HepG2 (cell line): ENCODE data around the gene SOX5.

Source experiments
- GABPB1 ChIP-seq: IDR thresholded peaks from 2 replicates; pipeline ENCODE4 v1.6.1; 2016; ENCODE audit warnings: mild to moderate bottlenecking, missing genetic modification reagents, moderate library complexity, missing compliant biosample characterization
- HDAC1 ChIP-seq: sonication (generic); formaldehyde crosslinking; IDR thresholded peaks from 2 replicates; pipeline ENCODE4 v1.5.1; 2020; ENCODE audit warnings: mild to moderate bottlenecking, missing genetic modification reagents
- HNRNPK ChIP-seq: fragments of 200-400 bp; formaldehyde crosslinking; IDR thresholded peaks from 2 replicates; pipeline ENCODE4 v1.6.1; 2018; ENCODE audit warnings: low read length, low read depth, moderate library complexity, mild to moderate bottlenecking; ENCODE audit not compliant: poor library complexity, severe bottlenecking
- KAT2B ChIP-seq: fragments of 150-350 bp; IDR thresholded peaks from 2 replicates; pipeline ENCODE4 v1.6.1; 2014; ENCODE audit warnings: low read depth, low read length, borderline replicate concordance
- PCBP1 ChIP-seq: fragments of 200-400 bp; formaldehyde crosslinking; IDR thresholded peaks from 2 replicates; pipeline ENCODE4 v1.6.1; 2017; ENCODE audit warnings: mild to moderate bottlenecking, low read depth, low read length, borderline replicate concordance
- RFX5 ChIP-seq: IDR thresholded peaks from 2 replicates; pipeline ENCODE4 v1.6.1; 2011; ENCODE audit warnings: low read depth, low read length, improper control_type of control experiment
- TCF7L2 ChIP-seq: IDR thresholded peaks from 2 replicates; pipeline ENCODE4 v1.6.1; 2011; ENCODE audit warnings: mild to moderate bottlenecking, low read depth, low read length, moderate library complexity
- TOPORS ChIP-seq: sonication (generic); formaldehyde crosslinking; IDR thresholded peaks from 2 replicates; pipeline ENCODE4 v1.8.0; 2023; ENCODE audit warnings: mild to moderate bottlenecking, missing genetic modification reagents
- ZNF530 ChIP-seq: sonication (generic); formaldehyde crosslinking; IDR thresholded peaks from 2 replicates; pipeline ENCODE4 v1.5.0; 2020; ENCODE audit warnings: low read depth, mild to moderate bottlenecking, missing genetic modification reagents
- ZZZ3 ChIP-seq: sonication (generic); formaldehyde crosslinking; IDR thresholded peaks from 2 replicates; pipeline ENCODE4 v1.4.0; 2020; ENCODE audit warnings: missing genetic modification reagents, mild to moderate bottlenecking, borderline replicate concordance

DNA sequence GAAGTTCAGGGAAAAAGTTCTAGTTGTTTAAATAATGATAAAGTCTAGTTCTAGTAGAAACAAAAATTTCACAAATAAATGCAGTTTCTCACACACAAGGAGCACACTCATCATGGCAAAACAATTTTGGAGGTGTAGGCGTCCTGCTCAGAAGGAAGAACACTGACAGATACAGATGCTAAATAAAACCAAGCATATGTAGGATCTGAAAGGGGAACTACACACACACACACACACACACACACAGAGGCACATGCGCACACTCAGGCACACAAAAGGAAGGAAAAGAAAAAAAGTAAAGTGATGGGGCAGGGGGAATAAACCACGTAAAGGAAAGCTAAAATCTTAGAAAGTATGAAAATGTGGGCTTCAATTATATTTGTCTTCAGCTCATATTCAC, 117.7 kb downstream of the SOX5 start:
- no peak for TF ChIP-seq GABPB1 (CRISPR knock-in tag)
- TF ChIP-seq HDAC1: no peak
- TF ChIP-seq ZZZ3 (CRISPR knock-in tag): no peak
- TF ChIP-seq KAT2B: no peak
- no peak for TF ChIP-seq PCBP1
- no peak for TF ChIP-seq HNRNPK
- no peak for TF ChIP-seq TCF7L2
- TF ChIP-seq TOPORS: no peak
- no peak for TF ChIP-seq RFX5
- no peak for TF ChIP-seq ZNF530
